CD4-positive, alpha-beta T cell treated with Interleukin-17A for 1 hour (primary cell): ENCODE results near the gene FGD2.

Experiments
- DNase-seq: peaks from one replicate; pipeline ENCODE4 v3.0.0-alpha.2; 2020

Gene FGD2

DNA sequence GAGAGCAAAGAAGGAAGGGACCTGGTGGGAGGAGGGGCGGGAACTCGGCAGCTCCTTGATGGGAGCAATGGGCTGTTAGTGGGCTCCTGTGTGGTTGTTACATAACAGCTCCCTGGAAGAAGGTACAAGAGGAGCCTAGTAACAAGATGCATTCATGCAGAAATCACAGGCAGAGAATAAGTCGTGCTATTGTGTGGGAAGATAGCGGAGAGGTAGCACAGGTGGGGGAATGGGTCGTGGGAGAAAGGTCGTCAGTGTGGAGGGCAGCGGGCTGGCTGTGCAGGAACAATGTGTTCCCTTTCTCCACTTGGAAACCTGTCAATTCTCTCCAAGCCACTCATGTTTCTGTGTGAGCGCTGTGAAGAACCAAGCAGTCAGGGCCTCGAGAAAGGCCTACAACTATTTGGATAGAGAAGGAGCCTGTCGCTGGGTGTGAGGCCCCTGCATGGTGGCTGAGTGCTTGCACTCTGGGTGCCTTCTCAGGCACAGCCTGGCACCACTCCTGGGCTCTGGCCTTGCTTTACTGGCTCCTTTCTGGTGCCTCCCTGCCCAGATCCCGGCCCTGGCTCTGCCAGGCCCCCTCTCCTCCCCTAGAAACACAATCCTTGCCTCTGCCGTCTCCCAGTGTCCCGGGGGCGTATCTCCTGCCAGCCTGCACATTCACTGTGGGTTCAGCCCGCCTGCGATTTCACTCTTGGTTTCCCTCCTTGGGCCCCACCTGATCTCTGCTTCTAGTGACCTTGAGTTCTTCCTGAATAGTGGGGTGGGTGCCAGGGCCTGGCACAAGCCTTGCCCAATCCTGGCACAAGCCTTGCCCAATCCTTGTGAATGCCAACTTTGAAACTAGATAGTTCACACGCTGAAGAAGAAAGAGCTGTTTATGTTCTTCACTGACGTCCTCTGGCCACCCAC is 7.4 kb upstream of the FGD2 start:
- DNase-seq, result no peak

DNA sequence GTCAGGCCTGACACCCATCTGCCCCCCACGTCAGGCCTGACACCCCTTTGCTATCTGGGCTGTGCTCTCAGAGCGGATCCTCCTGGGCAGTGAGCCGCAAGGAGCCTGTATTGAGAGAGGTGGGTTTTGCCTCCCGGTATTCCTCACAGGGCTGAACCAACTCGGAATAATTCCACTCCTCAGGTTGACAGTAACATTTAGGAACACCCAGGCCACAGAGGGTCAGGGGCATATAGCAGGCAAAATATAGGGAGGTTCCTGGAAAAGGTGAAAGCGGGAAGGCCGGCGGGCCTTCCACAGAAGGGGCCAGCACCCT is 6.8 kb upstream of the FGD2 start:
- no peak for DNase-seq

GRCh38 chr6:36999061-36999750 is 6.2 kb upstream of the FGD2 start:
- DNase-seq, result no peak

DNA sequence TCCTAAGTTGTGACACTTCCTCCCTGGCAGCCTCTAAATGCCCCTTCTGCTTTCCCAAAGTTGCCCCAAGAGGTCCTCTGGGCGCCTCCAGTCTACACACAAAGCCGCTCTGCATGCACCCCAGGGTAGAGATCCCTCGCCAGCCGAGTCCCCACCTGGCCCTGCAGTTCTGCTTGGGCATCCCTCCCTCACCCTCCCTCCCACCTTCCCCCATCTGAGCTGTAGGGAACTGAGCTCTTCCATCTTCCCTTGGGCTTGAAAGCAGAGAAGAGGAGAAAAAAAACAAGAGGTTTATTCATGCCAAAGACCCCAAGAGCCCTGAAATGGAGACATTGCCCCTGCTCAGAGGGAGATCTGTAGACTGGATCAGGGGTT is 5.7 kb upstream of the FGD2 start:
- DNase-seq, result no peak

- DNase-seq, result no peak
Measured at GRCh38 chr6:37004044-37004980, 1.1 kb upstream of the FGD2 start.

- DNase-seq, result peak; percentile 33
Measured at GRCh38 chr6:37005827-37006567, 542 bp downstream of the FGD2 start.

- no peak for DNase-seq
Measured at GRCh38 chr6:37006793-37007339, 1.4 kb downstream of the FGD2 start.

- DNase-seq, result no peak
Measured at GRCh38 chr6:37007340-37008043, 2.0 kb downstream of the FGD2 start.

- no peak for DNase-seq
Measured at GRCh38 chr6:37008484-37009465, 3.3 kb downstream of the FGD2 start.

DNA sequence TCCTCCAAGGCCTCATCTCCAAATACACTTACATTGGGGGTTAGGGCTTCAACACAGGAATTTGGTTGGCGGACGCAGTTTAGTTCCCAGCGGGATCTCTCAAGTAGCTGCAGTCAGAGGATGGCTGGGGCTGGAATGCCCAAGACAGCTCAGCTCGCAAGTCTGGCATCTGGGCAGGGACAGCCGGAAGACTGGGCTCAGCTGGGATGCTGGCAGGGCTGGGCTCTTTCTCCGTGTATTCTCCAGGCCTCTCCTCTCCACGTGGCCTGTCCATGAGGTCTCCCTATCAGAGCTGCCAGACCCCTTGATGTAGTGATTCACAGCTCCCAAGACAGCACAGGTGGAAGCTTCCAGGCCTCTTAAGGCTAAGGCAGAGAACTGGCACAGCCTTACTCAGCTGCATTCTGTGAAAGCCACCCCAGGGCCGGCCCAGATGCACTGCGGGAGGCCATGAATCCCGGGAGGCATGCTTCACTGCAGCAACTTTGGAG is 5.0 kb downstream of the FGD2 start:
- no peak for DNase-seq

GRCh38 chr6:37011656-37012378 is 6.4 kb downstream of the FGD2 start:
- DNase-seq, result no peak

GRCh38 chr6:37013516-37014491 is 8.3 kb downstream of the FGD2 start:
- DNase-seq, result no peak

DNA sequence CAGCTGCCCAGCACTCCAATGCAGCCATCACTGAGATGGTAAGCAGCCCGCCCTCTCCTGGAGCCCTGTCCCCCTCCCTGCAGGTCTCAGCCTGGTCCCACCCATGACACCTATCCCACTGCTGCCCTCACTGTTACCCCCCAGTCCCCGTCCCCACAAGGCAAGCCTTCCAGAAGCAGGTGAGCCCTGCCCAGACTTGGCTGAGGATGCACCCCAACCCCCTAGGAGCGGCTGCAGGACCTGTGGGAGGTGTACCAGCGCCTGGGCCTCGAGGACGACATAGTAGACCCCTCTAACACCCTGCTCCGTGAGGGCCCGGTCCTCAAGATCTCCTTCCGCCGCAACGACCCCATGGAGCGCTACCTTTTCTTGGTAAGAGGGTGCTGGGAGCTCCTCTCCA is 9.2 kb downstream of the FGD2 start:
- DNase-seq, result no peak

DNA sequence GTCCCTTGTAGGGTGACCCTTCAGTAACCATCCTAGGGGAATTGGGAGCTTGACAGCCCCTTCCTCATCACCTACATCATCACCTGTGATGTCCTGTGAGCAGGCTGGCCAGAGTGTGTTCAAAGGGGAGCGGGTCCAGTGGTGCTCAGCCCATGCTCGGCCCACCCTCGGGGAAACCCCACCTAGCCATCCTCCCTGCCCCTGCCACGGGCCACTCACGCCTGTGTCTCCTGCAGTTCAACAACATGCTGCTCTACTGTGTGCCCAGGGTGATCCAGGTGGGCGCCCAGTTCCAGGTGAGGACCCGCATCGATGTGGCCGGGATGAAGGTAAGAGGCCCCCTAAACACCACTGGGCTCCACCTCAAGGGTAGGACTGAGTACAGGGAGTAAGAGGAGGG is 10.1 kb downstream of the FGD2 start:
- DNase-seq, result no peak

DNA sequence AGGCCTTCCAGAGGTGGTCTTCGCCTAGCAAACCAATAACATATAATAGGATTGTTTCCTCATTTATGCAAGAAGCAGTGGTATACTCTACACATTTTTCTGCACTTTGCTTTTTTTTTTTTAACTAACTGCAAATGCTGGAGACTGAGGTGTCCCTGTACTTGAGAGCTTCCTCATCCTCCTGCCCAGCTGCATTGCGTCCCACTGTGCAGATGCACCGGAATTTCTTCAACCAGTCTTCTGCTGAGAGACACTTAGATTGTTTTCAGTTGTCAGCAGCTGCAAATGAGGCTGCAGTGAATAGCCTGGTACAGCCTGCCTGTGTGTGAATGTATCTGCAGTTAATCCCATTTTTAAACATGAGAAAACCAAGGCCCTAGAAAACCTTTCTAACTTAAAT is 11.5 kb downstream of the FGD2 start:
- DNase-seq, result no peak

- no peak for DNase-seq
Measured at GRCh38 chr6:37017606-37018197, 12.2 kb downstream of the FGD2 start.

- peak; percentile 91 for DNase-seq
Measured at GRCh38 chr6:37018198-37019064, 13.0 kb downstream of the FGD2 start.
